Adrenal gland (tissue), 5 donors: ENCODE measurements around the gene EXOC4.

Experiments used
- CTCF ChIP-seq, 6 experiments: fragments of 450-650 bp in 4 of 6; fragments of 200-600 bp in 2 of 6; sonication (generic) in 1 of 6; IDR thresholded peaks; 1 replicate in 5 of 6; 2 replicates in 1 of 6; pipeline versions ENCODE4 v1.5.1 to v1.8.0; 2016 to 2021; ENCODE audit warnings: antibody characterized with exemption in 6 of 6, mild to moderate bottlenecking in 2 of 6, moderate library complexity in 1 of 6
- POLR2A ChIP-seq, 2 donors: fragments of 450-650 bp; IDR thresholded peaks; one replicate each; pipeline ENCODE4 v1.6.1; 2017; ENCODE audit warnings: antibody characterized with exemption in 2 of 2, mild to moderate bottlenecking in 2 of 2, moderate library complexity in 1 of 2
- donor health status: DM: no; HTN: no; CAD: no.

GRCh38 chr7:133703547-133703946 is 450.7 kb downstream of the EXOC4 start:
- TF ChIP-seq CTCF (IDR thresholded peaks at IDR 0.05) (no peak), POLR2A (IDR thresholded peaks at IDR 0.05) (no peak)
